Central memory CD8-positive, alpha-beta T cell (primary cell): Measurements from ENCODE around the gene INO80D.
"Not testable (repeated sequence)": the region's sequence is repeated elsewhere in the genome, so short reads cannot be mapped to it uniquely, and the experiment has no call there.

Source experiments
- ATAC-seq: fragments of 150-1000 bp; cut with Tn5 transposase; replicated peaks from 2 replicates; pipeline ENCODE4 v1.10.0; 2022; ENCODE audit warnings: mild to moderate bottlenecking, moderate FRiP score, moderate number of reproducible peaks; ENCODE audit not compliant: poor library complexity, severe bottlenecking; ENCODE audit errors: extremely low read depth
- DNase-seq, 2 donors: peaks; one replicate each; pipeline ENCODE4 v3.0.0; 2021; ENCODE audit warnings: low spot score in 2 of 2
- H3K27ac Mint-ChIP-seq: one replicate; pipeline ENCODE4 v1.8.0; 2022; ENCODE audit warnings: low read depth, mild to moderate bottlenecking, moderate library complexity, mixed read lengths
- H3K27me3 Mint-ChIP-seq: one replicate; pipeline ENCODE4 v1.8.0; 2022; ENCODE audit warnings: mixed read lengths
- H3K36me3 Mint-ChIP-seq: one replicate; pipeline ENCODE4 v1.8.0; 2022; ENCODE audit warnings: mild to moderate bottlenecking, moderate library complexity, mixed read lengths; ENCODE audit not compliant: insufficient read depth
- H3K4me1 Mint-ChIP-seq: one replicate; pipeline ENCODE4 v1.8.0; 2022; ENCODE audit warnings: mixed read lengths
- H3K4me3 Mint-ChIP-seq: one replicate; pipeline ENCODE4 v1.8.0; 2022; ENCODE audit warnings: mild to moderate bottlenecking, moderate library complexity, mixed read lengths
- H3K9me3 Mint-ChIP-seq: one replicate; pipeline ENCODE4 v1.8.0; 2022; ENCODE audit warnings: mixed read lengths

Gene INO80D

DNA sequence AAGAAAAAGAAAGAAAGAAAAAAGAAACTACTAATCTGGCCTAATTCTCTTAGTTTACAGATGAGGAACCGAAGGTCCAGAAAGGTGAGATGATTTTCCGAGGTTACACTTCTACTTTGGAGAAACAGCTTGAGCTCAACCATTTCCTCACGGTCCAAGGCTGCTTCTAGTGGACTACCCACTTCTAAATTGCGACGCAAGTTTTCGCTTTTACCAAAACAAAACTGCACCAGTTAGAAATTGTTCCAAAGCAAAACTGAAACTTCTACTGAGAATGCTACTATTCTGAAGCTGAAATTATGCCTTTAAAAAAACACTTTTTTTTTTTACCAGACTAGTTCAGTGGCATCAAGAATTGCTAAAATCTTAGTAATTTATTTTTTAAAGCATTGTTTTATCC is 101.6 kb downstream of the INO80D start:
- H3K27me3 Mint-ChIP-seq: no peaks in the 10 kb centered on the region
- ATAC-seq: no peak
- H3K9me3 Mint-ChIP-seq: no peaks in the 10 kb centered on the region
- no peak overlapping the region for H3K27ac Mint-ChIP-seq
- H3K36me3 Mint-ChIP-seq: peaks cover 3% of the 10 kb centered on the region
- H3K4me3 Mint-ChIP-seq: no peak overlapping the region
- no peak for DNase-seq
- no peaks in the 10 kb centered on the region for H3K4me1 Mint-ChIP-seq

DNA sequence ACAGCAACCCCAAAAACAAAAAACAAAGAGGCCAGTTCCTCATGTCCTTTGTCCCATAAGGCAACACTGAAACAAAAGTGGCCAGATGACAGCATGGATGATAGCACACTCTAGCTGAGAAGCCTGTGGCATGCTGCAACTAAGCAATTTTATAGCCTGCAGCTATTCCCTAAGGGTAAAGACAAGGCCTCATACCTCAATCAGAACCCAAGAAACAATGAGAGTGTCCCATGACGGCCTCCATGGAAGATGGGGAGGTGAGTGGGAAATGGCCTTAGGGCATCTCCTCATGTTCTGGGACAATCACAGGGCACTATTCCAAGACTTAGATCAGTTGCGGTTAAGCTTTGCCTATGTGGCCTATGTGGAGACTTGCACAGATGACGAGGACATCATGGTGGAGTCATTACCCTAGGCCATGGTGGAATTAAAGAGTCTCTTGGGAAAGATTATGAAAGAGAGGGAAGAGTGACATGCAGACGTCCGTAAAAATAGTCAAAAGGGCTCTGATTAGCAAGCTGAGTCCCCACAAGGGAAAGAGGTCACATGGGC is 103.1 kb downstream of the INO80D start:
- Mint-ChIP-seq H3K27ac (no peak overlapping the region), H3K9me3 (no peaks in the 10 kb centered on the region), H3K4me1 (no peaks in the 10 kb centered on the region), H3K27me3 (no peaks in the 10 kb centered on the region), H3K4me3 (no peak overlapping the region), H3K36me3 (peaks cover 2% of the 10 kb centered on the region)
- ATAC-seq (no peak), DNase-seq (no peak)

DNA sequence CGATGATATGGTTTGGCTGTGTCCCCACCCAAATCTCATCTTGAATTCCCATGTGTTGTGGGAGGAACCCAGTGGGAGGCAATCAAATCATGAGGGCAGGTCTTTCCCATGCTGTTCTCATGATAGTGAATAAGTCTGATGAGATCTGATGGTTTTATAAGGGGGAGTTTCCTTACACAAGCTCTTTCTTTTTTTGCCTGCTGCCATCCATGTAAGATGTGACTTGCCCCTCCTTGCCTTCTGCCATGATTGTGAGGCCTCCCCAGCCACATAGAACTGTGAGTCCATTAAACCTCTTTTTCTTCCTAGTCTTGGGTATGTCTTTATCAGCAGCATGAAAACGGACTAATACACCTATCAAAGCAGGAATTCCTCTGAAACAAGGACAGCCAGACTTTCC is 107.2 kb downstream of the INO80D start:
- H3K27ac Mint-ChIP-seq, ATAC-seq, H3K9me3 Mint-ChIP-seq, H3K4me3 Mint-ChIP-seq, DNase-seq, H3K4me1 Mint-ChIP-seq, H3K36me3 Mint-ChIP-seq: not testable (repeated sequence)
- H3K27me3 Mint-ChIP-seq: peaks cover 11% of the 10 kb centered on the region

DNA sequence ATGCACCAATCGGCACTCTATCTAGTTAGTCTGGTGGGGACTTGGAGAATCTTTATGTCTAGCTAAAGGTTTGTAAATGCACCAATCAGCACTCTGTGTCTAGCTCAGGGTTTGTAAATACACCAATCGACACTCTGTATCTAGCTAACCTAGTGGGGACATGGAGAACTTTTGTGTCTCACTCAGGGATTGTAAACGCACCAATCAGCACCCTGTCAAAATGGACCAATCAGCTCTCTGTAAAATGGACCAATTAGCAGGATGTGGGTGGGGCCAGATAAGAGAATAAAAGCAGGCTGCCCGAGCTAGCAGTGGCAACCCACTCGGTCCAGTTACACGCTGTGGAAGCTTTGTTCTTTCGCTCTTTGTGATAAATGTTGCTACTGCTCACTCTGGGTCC is 108.3 kb downstream of the INO80D start:
- not testable (repeated sequence) for H3K36me3 Mint-ChIP-seq, DNase-seq, H3K9me3 Mint-ChIP-seq, H3K4me1 Mint-ChIP-seq, H3K27ac Mint-ChIP-seq, ATAC-seq, H3K4me3 Mint-ChIP-seq
- H3K27me3 Mint-ChIP-seq: peaks cover 11% of the 10 kb centered on the region

DNA sequence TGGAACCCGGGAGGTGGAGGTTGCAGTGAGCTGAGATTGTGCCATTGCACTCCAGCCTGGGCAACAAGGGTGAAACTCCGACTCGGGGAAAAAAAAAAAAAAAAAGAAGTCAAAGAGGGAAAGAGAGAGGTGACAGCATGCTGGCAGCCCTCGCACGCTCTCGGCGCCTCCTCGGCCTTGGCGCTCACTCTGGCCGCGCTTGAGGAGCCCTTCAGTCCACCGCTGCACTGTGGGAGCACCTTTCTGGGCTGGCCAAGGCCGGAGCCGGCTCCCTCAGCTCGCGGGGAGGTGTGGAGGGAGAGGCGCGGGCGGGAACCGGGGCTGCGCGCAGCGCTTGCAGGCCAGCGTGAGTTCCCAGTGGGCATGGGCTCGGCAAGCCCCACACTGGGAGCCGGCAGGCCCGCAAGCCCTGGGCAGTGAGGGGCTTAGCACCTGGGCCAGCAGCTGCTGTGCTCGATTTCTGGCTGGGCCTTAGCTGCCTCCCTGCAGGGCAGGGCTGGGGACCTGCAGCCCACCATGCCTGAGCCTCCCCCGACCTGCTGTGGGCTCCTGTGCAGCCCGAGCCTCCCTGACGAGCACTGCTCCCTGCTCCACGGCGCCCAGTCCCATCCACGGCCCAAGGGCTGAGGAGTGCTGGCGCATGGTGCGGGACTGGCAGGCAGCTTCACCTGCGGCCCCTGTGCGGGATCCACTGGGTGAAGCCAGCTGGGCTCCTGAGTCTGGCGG is 108.9 kb downstream of the INO80D start:
- DNase-seq, H3K36me3 Mint-ChIP-seq, H3K4me1 Mint-ChIP-seq, ATAC-seq, H3K9me3 Mint-ChIP-seq, H3K4me3 Mint-ChIP-seq, H3K27ac Mint-ChIP-seq: not testable (repeated sequence)
- H3K27me3 Mint-ChIP-seq: peaks cover 12% of the 10 kb centered on the region

DNA sequence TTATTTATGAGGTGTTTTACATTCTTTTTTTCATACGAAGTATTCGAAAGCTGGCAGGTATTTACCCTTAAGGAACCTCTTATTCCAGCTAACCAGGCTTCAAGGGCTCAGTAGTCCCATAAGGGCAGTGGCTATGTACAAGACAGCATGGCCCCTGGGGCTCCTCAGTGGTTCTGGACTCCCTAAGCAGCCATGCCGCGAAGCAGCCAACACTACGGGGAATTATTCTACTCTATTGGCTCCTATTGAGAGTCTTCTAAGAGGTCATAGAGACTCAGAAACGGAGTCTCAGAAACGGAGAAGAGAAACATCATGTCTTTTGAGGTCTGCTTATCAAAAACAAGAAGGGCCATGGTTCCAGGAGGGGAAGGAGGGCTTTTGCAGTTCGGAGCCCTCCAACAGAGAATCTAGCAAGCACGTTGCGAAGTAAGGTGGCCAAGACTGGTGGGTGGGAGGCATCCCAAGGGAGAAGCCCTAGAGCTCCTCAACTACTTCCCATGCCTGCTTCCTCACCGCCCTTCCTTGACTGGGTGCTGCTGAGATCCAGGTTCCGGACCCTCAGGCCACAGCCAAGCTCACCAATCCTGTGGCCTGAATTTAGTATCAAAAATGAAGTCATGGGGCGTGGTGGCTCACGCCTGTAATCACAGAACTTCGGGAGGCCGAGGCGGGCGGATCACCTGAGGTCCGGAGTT is 109.7 kb downstream of the INO80D start:
- Mint-ChIP-seq H3K4me1 (no peaks in the 10 kb centered on the region), H3K27ac (no peak overlapping the region), H3K36me3 (no peaks in the 10 kb centered on the region), H3K27me3 (peaks cover 20% of the 10 kb centered on the region), H3K9me3 (no peaks in the 10 kb centered on the region), H3K4me3 (no peak overlapping the region)
- ATAC-seq: no peak
- DNase-seq: no peak

DNA sequence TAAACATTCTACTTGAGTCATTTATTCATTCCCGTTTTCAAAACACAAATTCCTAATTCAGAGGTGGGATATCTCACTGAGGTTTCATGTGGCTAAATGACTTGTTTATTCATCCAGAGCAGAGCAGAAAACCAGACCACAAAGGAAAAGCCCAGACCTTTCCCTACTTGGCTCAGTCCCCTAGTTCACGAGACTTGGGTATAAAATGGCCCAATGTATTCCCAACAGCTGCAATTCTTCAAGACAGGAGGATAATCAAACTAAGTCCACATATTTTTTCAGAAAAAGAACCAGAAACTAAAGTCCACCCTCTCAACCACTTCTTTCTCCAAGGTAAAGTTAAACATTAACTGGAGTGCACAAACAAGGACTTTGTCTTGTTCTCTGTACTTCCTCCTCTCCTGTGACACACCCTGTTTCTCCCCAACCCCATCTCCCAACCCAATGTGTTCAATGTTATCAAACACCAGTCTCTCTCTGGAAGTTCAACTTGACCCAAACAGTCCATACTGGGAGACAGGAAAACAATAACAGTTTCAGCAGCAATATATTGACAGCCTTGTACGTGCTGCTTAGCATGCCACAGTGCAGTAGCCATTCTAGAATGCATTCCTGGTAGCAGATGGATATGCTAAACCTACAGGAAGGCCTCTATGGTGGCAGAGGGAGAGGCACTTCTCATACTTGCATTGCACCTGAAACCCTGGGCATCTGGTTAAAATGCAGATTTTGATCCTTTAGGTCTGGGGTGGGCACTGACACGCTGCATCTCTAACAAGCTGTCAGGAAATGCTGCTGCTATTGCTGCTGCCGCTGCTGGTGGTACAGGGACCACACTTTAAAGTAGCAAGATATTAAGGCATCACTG is 110.7 kb downstream of the INO80D start:
- Mint-ChIP-seq H3K9me3 (no peaks in the 10 kb centered on the region), H3K4me3 (no peak overlapping the region), H3K27ac (no peak overlapping the region), H3K27me3 (peaks cover 30% of the 10 kb centered on the region), H3K4me1 (no peaks in the 10 kb centered on the region), H3K36me3 (no peaks in the 10 kb centered on the region)
- DNase-seq (no peak), ATAC-seq (no peak)

DNA sequence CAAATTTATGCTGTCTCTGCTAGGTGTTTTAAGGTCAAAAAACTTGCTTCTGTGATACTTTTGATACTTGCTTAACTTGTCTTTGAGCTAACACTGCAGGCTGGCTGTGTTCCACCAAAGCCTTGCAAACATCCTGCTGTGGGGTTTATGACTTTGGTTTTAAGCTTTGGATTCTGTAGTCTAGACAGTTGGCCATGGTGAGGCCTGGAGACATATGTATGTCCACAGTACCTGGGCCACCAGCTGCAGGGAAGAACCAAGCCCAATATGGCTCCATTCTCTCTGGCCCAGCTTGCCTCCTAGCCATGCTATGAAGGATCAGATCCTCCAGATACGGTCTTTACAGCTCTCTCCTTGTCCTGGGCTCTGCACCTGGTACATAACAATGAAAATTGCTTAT is 113.9 kb downstream of the INO80D start:
- Mint-ChIP-seq H3K36me3 (no peaks in the 10 kb centered on the region), H3K27me3 (peaks cover 32% of the 10 kb centered on the region), H3K4me1 (no peaks in the 10 kb centered on the region), H3K27ac (no peak overlapping the region), H3K4me3 (no peak overlapping the region), H3K9me3 (no peaks in the 10 kb centered on the region)
- ATAC-seq (no peak), DNase-seq (no peak)

DNA sequence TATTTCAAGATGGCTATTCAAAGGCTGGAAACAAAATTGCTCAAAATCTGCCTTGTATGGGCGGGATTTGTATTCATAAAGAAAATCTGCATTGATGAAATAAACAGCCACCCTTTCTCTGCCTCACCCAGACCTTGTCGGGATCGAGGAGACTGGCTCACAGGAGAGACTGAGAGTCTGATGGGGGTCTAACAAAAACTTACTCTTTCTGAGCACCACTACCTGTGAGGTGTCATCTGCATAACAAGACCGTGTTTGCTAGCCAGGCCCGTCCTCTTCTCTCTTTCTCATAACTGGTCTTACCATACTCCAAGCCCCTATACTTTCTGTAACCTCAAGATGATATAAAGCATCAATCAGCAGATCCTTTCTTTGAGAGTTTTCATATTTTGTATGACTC is 115.6 kb downstream of the INO80D start:
- H3K27ac Mint-ChIP-seq: no peak overlapping the region
- no peaks in the 10 kb centered on the region for H3K4me1 Mint-ChIP-seq
- H3K4me3 Mint-ChIP-seq: no peak overlapping the region
- peaks cover 27% of the 10 kb centered on the region for H3K27me3 Mint-ChIP-seq
- H3K9me3 Mint-ChIP-seq: no peaks in the 10 kb centered on the region
- DNase-seq: no peak
- H3K36me3 Mint-ChIP-seq: no peaks in the 10 kb centered on the region
- no peak for ATAC-seq

DNA sequence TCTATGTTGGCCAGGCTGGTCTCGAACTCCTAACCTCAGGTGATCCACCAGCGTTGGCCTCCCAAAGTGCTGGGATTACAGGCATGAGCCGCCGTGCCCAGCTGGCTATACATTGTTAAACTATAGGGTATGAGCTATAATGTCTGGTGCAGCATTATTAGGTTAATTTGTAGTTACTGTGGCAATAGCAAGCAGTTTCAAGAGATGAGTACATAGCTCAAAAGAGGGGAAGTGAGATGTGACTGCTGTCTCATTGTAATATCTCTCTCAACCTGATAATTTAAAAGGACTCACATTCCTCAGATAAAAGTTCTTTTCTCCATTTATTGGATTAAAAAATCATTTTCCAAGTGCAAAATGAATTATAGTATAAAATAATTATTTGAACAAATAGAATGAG is 116.4 kb downstream of the INO80D start:
- ATAC-seq (no peak), DNase-seq (no peak)
- Mint-ChIP-seq H3K4me3 (no peak overlapping the region), H3K36me3 (no peaks in the 10 kb centered on the region), H3K9me3 (no peaks in the 10 kb centered on the region), H3K4me1 (no peaks in the 10 kb centered on the region), H3K27me3 (peaks cover 21% of the 10 kb centered on the region), H3K27ac (no peak overlapping the region)

DNA sequence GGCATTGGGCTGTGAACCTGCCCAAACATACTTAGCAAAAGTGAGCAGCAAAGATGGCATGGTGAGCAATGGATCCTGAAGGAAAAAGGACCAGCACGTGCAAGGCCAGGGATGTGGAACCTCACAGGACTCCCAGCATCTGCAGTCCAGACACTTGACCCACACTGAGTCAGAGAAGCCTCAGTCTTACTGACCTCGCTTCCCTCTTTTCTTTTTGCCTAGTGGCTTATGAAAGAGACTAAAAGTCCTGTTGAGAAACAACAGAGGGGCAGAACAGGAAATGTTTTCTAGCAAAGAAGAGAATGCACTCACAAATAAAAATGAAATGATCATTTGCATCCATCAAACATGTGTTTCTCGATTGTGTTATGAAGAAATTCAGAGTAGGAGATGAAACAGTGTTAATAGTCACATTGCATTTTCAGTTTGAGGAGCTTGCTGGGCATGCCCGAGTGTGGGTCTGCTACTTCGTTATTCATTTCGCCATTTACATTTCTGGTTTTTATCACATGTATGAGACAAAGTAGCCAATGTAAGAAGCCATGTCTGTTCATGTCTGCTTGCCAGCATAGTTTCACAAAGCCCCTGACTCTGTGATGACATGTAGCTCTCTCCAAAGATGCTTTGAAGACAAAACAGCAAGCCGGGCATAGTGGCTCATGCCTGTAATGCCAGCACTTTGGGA is 118.4 kb downstream of the INO80D start:
- H3K36me3 Mint-ChIP-seq: no peaks in the 10 kb centered on the region
- ATAC-seq (no peak), DNase-seq (no peak)
- no peak overlapping the region for H3K4me3 Mint-ChIP-seq
- H3K9me3 Mint-ChIP-seq: no peaks in the 10 kb centered on the region
- H3K27me3 Mint-ChIP-seq: peaks cover 34% of the 10 kb centered on the region
- no peak overlapping the region for H3K27ac Mint-ChIP-seq
- no peaks in the 10 kb centered on the region for H3K4me1 Mint-ChIP-seq

DNA sequence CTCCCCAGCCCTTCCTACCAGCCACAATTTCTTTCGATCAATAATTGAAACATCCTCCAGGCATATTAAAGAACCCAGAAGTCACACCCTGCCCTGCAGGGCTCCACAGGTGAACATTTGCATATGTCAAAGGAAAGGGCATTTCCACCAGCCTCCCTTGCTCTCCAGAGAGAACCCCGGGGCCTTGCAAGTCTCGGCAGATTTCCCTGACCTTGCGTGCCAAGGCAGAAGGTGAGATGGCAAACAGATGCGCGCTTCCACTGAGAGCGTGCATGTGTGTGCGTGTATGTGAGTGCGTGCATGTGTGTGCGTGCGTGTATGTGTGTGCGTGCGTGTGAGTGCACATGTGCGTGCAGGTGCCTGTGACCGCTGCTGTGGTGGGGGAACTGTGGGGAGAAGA is 120.3 kb downstream of the INO80D start:
- peaks cover 20% of the 10 kb centered on the region for H3K27me3 Mint-ChIP-seq
- DNase-seq: no peak
- H3K4me1 Mint-ChIP-seq: no peaks in the 10 kb centered on the region
- no peak overlapping the region for H3K4me3 Mint-ChIP-seq
- no peaks in the 10 kb centered on the region for H3K36me3 Mint-ChIP-seq
- no peaks in the 10 kb centered on the region for H3K9me3 Mint-ChIP-seq
- no peak overlapping the region for H3K27ac Mint-ChIP-seq
- ATAC-seq: no peak
